Pons (tissue), 1 donor: ENCODE results near the gene NME2.
"Not testable (repeated sequence)": the region's sequence is repeated elsewhere in the genome, so short reads cannot be mapped to it uniquely, and the experiment has no call there.

Experiments used
- DNase-seq: peaks from one replicate; pipeline ENCODE4 v3.0.0-alpha.2; 2016; ENCODE audit warnings: low spot score

The NME2 gene

GRCh38 chr17:51153210-51154072 lies 12.8 kb upstream of the NME2 start, which contains the start of gene NME1:
Gene NME1, plus strand, starts transcription at chr17:51153559. Its CDS starts 2,096 bp downstream, at chr17:51155655.
- peak; percentile 100 for DNase-seq

GRCh38 chr17:51154176-51154575 lies 12.0 kb upstream of the NME2 start:
- no peak for DNase-seq

- no peak for DNase-seq
Measured at GRCh38 chr17:51155416-51155815, 10.8 kb upstream of the NME2 start.

- DNase-seq = no peak
Measured at GRCh38 chr17:51159604-51160003, 6.6 kb upstream of the NME2 start.

GRCh38 chr17:51161541-51161940 lies 4.7 kb upstream of the NME2 start:
- no peak for DNase-seq

- DNase-seq = no peak
Measured at GRCh38 chr17:51164911-51165679, 1.1 kb upstream of the NME2 start.

- no peak for DNase-seq
Measured at GRCh38 chr17:51165680-51166197, 472 bp upstream of the NME2 start.

GRCh38 chr17:51166987-51167931 lies 1.0 kb downstream of the NME2 start:
- no peak for DNase-seq

GRCh38 chr17:51169340-51169739 lies 3.1 kb downstream of the NME2 start:
- no peak for DNase-seq

- no peak for DNase-seq
Measured at GRCh38 chr17:51170736-51171135, 4.5 kb downstream of the NME2 start.

GRCh38 chr17:51172030-51172429 lies 5.8 kb downstream of the NME2 start:
- not testable (repeated sequence) for DNase-seq

GRCh38 chr17:51180486-51180885 lies 14.3 kb downstream of the NME2 start:
- DNase-seq = no peak

GRCh38 chr17:51184124-51184523 lies 17.9 kb downstream of the NME2 start:
- DNase-seq = no peak

- no peak for DNase-seq
Measured at GRCh38 chr17:51185763-51186332, 19.6 kb downstream of the NME2 start.

GRCh38 chr17:51188271-51188833 lies 22.1 kb downstream of the NME2 start:
- no peak for DNase-seq

- DNase-seq = no peak
Measured at GRCh38 chr17:51189162-51189561, 23.0 kb downstream of the NME2 start.

GRCh38 chr17:51189628-51190027 lies 23.4 kb downstream of the NME2 start:
- no peak for DNase-seq

GRCh38 chr17:51191895-51192294 lies 25.7 kb downstream of the NME2 start:
- DNase-seq = no peak

- DNase-seq = no peak
Measured at GRCh38 chr17:51197754-51198153, 31.5 kb downstream of the NME2 start.

- no peak for DNase-seq
Measured at GRCh38 chr17:51200295-51200694, 34.1 kb downstream of the NME2 start.

GRCh38 chr17:51200846-51201245 lies 34.6 kb downstream of the NME2 start:
- no peak for DNase-seq
